ENCODE measurements around the gene MAD2L1BP. TPM values are rescaled to one million over a fixed set of nuclear protein-coding genes. Genes with fewer than 3 reads are reported as not detected.
A peak's percentile ranks its signal among the peaks of the same experiment; 100 is the strongest.

Gene MAD2L1BP
- total RNA-seq, 4 donors from 2014 or later: 15.6 to 36.6 (median 23.0) TPM

DNA sequence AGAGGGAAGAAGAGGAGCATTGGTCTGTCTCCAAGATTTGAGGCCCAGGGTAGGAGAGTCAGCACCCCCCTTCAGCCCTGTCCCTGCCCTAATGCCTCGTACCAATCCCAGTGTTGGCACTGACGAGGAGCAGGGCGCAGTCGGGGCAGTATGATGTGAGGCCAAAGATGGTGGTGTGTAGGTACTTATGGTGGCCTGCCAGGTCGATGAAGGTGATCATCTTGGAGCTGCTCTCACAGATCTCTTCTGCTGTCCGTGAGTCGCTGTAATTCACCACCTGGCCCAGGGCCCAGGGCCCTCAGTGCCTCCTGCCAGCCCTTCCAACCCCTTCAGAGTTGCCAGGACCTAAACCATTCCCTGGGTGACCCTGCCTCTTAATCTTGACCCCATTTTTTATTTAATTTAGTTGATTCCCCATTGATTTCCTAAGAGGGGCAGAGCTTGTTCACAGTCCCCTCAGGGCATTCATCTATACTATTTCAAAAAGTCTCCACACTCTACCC lies 10.8 kb upstream of the MAD2L1BP start:
- peaks cover 0 to 64% of the 10 kb centered on the region in 2 donors for H3K36me3 ChIP-seq
- TF ChIP-seq, protein P1, sequence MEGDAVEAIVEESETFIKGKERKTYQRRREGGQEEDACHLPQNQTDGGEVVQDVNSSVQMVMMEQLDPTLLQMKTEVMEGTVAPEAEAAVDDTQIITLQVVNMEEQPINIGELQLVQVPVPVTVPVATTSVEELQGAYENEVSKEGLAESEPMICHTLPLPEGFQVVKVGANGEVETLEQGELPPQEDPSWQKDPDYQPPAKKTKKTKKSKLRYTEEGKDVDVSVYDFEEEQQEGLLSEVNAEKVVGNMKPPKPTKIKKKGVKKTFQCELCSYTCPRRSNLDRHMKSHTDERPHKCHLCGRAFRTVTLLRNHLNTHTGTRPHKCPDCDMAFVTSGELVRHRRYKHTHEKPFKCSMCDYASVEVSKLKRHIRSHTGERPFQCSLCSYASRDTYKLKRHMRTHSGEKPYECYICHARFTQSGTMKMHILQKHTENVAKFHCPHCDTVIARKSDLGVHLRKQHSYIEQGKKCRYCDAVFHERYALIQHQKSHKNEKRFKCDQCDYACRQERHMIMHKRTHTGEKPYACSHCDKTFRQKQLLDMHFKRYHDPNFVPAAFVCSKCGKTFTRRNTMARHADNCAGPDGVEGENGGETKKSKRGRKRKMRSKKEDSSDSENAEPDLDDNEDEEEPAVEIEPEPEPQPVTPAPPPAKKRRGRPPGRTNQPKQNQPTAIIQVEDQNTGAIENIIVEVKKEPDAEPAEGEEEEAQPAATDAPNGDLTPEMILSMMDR (IDR thresholded peaks at IDR 0.05): no peak
- TF ChIP-seq POLR2AphosphoS5 (IDR thresholded peaks at IDR 0.05) (no peak), EP300 (IDR thresholded peaks at IDR 0.05) (no peak), POLR2A (IDR thresholded peaks at IDR 0.05) (no peak)
- H3K27ac ChIP-seq: no peak overlapping the region
- no peak for ATAC-seq
- no peaks in the 10 kb centered on the region for H3K27me3 ChIP-seq
- peaks cover 0 to 34% (median 9%) of the 10 kb centered on the region in 3 donors for H3K4me1 ChIP-seq
- WGBS, 2 donors (ENCODE audit: low coverage in 1 of 2): 77% methylated on average over 2 of the region's 7 CpGs; no CpG with 5 or more reads in 1 of the 2 donors
- H3K9me3 ChIP-seq: no peaks in the 10 kb centered on the region
- no peak overlapping the region for H3K4me3 ChIP-seq

DNA sequence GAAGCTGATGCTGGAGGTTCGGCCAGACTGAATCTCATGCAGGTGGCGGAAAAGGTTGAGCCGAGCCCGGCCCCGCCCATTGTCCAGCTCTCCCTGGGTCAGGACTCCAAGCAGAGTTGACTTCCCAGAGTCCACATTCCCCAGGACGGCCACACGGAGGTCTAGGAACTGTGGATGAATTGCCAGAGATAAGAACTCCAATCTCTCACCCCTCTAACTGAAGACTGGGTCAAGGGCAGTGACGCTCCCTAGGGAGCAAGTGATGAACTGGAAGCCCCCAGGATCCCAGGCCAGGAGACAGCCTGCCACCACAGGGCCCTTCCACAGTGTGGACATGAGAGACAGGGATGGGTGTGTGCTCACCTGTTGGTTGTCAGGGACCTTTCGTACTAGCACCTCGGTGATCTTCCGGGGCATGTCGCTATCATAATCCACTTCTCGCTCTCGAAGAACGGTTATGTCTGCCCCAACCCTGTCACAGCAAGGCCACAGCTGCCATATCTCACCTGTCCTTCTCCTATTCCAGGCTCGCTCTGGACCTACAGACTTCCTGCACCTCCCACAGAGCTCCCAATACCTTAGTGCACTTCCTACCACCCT lies 10.1 kb upstream of the MAD2L1BP start:
- Histone ChIP-seq H3K27me3 (no peaks in the 10 kb centered on the region), H3K4me3 (no peak overlapping the region), H3K4me1 (peaks cover 0 to 39% (median 11%) of the 10 kb centered on the region in 3 donors), H3K36me3 (peaks cover 0 to 57% of the 10 kb centered on the region in 2 donors), H3K27ac (no peak overlapping the region), H3K9me3 (no peaks in the 10 kb centered on the region)
- TF ChIP-seq POLR2AphosphoS5 (IDR thresholded peaks at IDR 0.05) (no peak), POLR2A (IDR thresholded peaks at IDR 0.05) (no peak), EP300 (IDR thresholded peaks at IDR 0.05) (no peak)
- TF ChIP-seq, protein P1 (IDR thresholded peaks at IDR 0.05): no peak
- no peak for ATAC-seq
- 96 to 100% methylated on average over 1 to 8 of the region's 16 CpGs for WGBS, 2 donors (ENCODE audit: low coverage in 1 of 2)

DNA sequence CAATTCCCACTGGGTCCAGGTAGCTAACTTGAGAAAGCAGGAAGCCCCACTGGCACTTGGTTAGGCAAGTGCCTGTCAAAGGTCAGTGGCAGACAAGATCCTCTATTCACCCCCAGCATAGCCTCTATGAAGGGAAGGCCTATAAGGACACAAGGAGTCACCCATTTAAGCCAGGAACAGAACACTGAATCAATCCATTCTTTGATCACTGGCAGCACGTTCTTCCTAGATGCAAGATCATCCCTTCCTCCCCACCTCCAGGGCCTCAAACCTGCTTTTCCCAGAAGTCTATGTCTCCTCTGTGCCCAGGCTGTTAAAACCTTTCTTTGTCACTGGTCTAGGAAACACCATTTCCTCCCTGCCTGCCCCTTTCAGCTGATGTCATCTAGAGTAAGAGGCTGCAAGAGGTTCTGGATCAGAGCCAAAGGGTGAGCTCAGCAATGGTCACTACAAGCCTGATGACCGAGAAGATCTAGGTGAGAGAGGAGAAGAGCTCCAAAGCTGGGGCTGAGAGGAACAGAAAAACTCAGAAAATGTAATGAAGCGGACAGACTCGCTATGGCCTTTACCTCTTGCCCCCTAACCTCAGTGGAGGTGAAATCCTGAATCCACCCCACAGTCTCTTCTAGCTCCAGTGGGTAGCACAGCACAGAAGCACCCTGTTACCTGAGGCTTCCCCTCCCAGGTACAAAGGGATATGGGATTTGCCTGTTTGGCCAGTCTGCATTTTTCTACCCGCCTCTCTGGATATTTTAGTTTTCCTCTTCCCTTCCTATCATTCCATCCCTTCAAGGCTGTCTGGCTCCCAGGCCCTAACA lies 8.4 kb upstream of the MAD2L1BP start:
- ATAC-seq: peak; percentile 16
- no peaks in the 10 kb centered on the region for H3K27me3 ChIP-seq
- TF ChIP-seq, protein P1 (IDR thresholded peaks at IDR 0.05): no peak
- TF ChIP-seq POLR2AphosphoS5 (IDR thresholded peaks at IDR 0.05): peak; percentile 24
- TF ChIP-seq EP300 (IDR thresholded peaks at IDR 0.05): no peak
- TF ChIP-seq POLR2A (IDR thresholded peaks at IDR 0.05): no peak
- H3K36me3 ChIP-seq: peaks cover 0 to 40% of the 10 kb centered on the region in 2 donors
- H3K27ac ChIP-seq: peak overlapping the region in 3 of 4 donors; percentile 97 to 99 (median 97)
- H3K4me1 ChIP-seq: peaks cover 0 to 44% (median 12%) of the 10 kb centered on the region in 3 donors
- WGBS, 2 donors (ENCODE audit: low coverage in 1 of 2): 64% methylated on average over 5 of the region's 5 CpGs; no CpG with 5 or more reads in 1 of the 2 donors
- H3K9me3 ChIP-seq: no peaks in the 10 kb centered on the region
- peak overlapping the region in 1 of 2 donors; percentile 4 for H3K4me3 ChIP-seq

DNA sequence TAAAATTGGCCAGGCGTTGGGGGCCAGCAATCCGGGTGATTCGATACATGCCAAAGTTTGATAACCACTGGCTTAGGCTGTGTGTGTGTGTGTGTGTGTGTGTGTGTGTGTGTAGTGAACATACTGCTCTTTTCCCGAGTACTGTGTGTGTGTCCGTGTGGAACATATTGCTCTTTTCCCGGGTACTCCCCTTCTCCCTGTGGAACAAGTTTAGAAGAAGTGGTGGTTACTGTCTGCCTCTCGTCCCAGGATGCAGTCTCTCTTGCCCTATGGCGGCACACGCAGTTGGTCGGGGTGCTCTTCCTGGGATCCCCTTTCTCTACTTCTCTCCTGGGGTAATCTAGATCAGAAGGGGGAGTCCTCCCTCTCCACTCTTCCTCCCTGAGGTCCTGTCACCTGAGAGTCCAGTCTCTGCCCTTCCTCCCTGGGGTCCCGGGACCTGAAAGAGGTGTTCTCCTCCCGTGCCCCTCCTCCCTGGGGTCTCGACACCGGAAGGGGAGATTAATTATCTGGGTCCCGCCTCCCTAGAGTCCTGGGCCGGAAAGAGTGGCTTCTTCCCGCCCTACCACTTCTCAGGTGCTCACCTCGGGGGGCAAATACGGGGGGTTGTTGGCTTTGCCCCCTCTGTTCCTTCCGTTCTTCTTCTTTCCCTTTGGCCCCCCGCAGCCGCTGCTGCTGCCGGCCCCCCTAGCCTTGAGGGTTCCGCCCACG lies 7.1 kb upstream of the MAD2L1BP start:
- no peaks in the 10 kb centered on the region for H3K27me3 ChIP-seq
- H3K4me1 ChIP-seq: peaks cover 0 to 44% (median 12%) of the 10 kb centered on the region in 3 donors
- no peaks in the 10 kb centered on the region for H3K9me3 ChIP-seq
- H3K4me3 ChIP-seq: peak overlapping the region; percentile 73 to 99
- peak overlapping the region; percentile 85 to 99 (median 97) for H3K27ac ChIP-seq
- peaks cover 0 to 26% of the 10 kb centered on the region in 2 donors for H3K36me3 ChIP-seq
- no peak for ATAC-seq
- 2% methylated on average over 11 of the region's 25 CpGs; no CpG with 5 or more reads in 1 of the 2 donors for WGBS, 2 donors (ENCODE audit: low coverage in 1 of 2)
- TF ChIP-seq POLR2A (IDR thresholded peaks at IDR 0.05): peak in 1 of 2 donors; percentile 23
- no peak for TF ChIP-seq EP300 (IDR thresholded peaks at IDR 0.05)

DNA sequence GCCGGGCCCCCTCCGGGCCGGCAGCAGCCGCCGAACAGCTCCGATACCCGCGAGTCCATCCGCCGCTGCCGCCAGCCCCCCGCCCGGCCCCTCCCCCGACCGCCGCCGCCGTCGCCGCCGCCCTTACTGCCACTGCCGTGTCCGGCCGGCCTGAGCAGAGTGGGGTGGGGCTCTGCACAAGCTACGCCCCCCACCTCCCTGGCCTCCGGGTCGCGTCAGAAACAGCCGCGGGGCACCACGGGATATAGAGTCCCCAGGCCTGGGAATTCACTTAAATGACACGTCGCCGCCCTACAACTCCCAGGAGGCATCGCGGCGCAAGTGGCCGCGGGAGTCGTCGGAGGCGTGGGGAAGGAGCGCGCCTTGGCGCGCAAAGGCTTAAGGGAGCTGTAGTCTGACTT lies 6.5 kb upstream of the MAD2L1BP start, which contains the start of gene GTPBP2:
Gene GTPBP2, minus strand, starts transcription at position 161 of the 401 bp plus-strand sequence. Its CDS starts 102 bp downstream, at position 59.
- WGBS, 2 donors (ENCODE audit: low coverage in 1 of 2): no CpG with 5 or more reads among the region's 46 CpGs
- Histone ChIP-seq H3K9me3 (no peaks in the 10 kb centered on the region), H3K27ac (peak within 1 kb of the TSS; percentile 88 to 99 (median 97)), H3K27me3 (no peaks in the 10 kb centered on the region), H3K4me3 (peak within 1 kb of the TSS; percentile 73 to 99), H3K4me1 (peaks cover 0 to 44% (median 12%) of the 10 kb centered on the region in 3 donors), H3K36me3 (peaks cover 0 to 21% of the 10 kb centered on the region in 2 donors)
- ATAC-seq: peak; percentile 92
- TF ChIP-seq EP300 (IDR thresholded peaks at IDR 0.05) (no peak), POLR2AphosphoS5 (IDR thresholded peaks at IDR 0.05) (peak; percentile 85), POLR2A (IDR thresholded peaks at IDR 0.05) (peak in 1 of 2 donors; percentile 31)
- TF ChIP-seq, protein P1 (IDR thresholded peaks at IDR 0.05): no peak

Measured in gastroesophageal sphincter (tissue), 4 donors.